Spinal cord (tissue), 10 donors: ENCODE results near the gene XPO6. TPM values are rescaled to one million over a fixed set of nuclear protein-coding genes. Genes with fewer than 3 reads are reported as not detected.
"Not testable (repeated sequence)": the region's sequence is repeated elsewhere in the genome, so short reads cannot be mapped to it uniquely, and the experiment has no call there.

ENCODE experiments used
- DNase-seq, 6 donors: peaks; one replicate each; pipeline versions ENCODE4 v3.0.0 to v3.0.0-alpha.2; 2013 to 2015; ENCODE audit warnings: low spot score in 6 of 6, low read depth in 4 of 6
- H3K27ac ChIP-seq: one replicate; pipeline ENCODE4 v1.5.1; 2013; ENCODE audit warnings: low read depth, low read length, control low read depth
- H3K27me3 ChIP-seq: one replicate; pipeline ENCODE4 v1.6.1; 2013; ENCODE audit warnings: low read length; ENCODE audit not compliant: control insufficient read depth, insufficient read depth
- H3K36me3 ChIP-seq: one replicate; pipeline ENCODE4 v1.6.1; 2013; ENCODE audit warnings: low read length; ENCODE audit not compliant: control insufficient read depth, insufficient read depth
- H3K4me1 ChIP-seq: one replicate; pipeline ENCODE4 v1.6.1; 2013; ENCODE audit warnings: low read length; ENCODE audit not compliant: control insufficient read depth, insufficient read depth
- H3K4me3 ChIP-seq: one replicate; pipeline ENCODE4 v1.5.1; 2013; ENCODE audit warnings: low read depth, low read length, control low read depth
- H3K9me3 ChIP-seq: one replicate; pipeline ENCODE4 v1.6.1; 2013; ENCODE audit warnings: low read length; ENCODE audit not compliant: control insufficient read depth, insufficient read depth
- WGBS: methylation state at CpG from one replicate; pipeline ENCODE4 v1.1.5; 2013; ENCODE audit warnings: missing lambda C conversion rate; ENCODE audit not compliant: insufficient coverage; 5-methylcytosine and 5-hydroxymethylcytosine counted together
- polyA plus RNA-seq, 2 donors: library from polyadenylated mRNA; unstranded; fragments of 120-200 nt; gene quantifications; one replicate each; pipeline ENCODE4 v1.2.1, GENCODE V29; 2013; ENCODE audit not compliant: insufficient read length in 2 of 2
- total RNA-seq, 2 donors: library from RNA; depleted of rRNA in 1 of 2; stranded (reverse); fragments of 120-200 nt in 1 of 2; fragments of >200 nt in 1 of 2; gene quantifications; one replicate each; pipeline versions ENCODE4 v1.2.3 to v1.2.4, GENCODE V29; 2013 to 2014
- donor health status: healthy.

The XPO6 gene
- total and polyA plus RNA-seq, 4 donors = 84.1 to 164 (median 116) TPM

DNA sequence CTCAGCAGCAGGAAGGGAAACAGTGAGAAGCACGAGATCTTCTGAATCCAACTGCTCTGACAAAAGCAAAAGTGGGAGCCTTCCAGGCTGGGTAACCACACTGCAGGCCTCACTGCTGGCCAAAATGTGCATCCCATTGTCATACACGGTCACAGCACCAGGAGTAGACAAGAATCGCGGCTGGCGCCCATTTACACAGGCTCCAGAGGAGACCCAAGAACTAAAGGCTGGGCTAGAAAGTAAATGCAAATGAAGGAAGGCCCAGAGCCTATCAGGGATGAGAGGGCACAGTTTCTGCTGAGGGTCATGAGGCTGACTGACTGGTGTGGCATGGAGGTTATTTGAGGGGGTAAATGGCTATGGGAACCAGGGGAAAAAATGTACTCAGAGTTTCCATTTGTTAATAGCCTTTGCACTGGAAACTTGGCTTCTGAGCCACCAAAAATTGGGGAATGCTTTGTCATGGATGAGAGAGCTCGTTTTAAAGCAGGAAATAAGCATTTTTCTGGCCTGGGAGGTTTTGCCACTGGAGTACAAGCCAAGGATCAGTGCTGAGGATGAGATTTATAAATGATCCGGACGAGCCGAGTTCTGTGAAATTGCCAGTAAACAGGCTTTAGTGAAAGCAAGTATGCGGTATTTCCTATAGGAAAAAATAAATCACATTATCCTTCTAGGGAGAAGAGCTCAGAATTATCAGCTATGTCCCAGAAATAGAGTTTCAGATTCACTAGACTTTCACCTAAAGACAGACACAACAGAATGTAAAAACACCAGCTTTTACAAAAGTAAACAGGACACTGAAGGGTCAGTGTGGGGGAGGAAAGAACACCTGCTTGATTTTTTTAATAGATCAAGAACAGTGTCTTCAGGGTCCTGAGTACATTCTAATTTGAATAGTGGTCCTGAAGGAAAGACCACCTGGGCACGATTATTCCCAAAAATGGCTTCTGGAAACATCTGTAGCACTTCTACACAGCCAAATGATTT, 81.4 kb downstream of the XPO6 start:
- no peaks in the 10 kb centered on the region for H3K9me3 ChIP-seq
- DNase-seq = no peak
- H3K27ac ChIP-seq = no peak overlapping the region
- H3K4me1 ChIP-seq = peaks cover 11% of the 10 kb centered on the region
- no peak overlapping the region for H3K4me3 ChIP-seq
- no peaks in the 10 kb centered on the region for H3K27me3 ChIP-seq
- 59% methylated on average over 6 of the region's 11 CpGs for WGBS
- H3K36me3 ChIP-seq = peaks cover 47% of the 10 kb centered on the region

- no peak overlapping the region for H3K27ac ChIP-seq
- DNase-seq = no peak
- no peaks in the 10 kb centered on the region for H3K27me3 ChIP-seq
- H3K36me3 ChIP-seq = peaks cover 52% of the 10 kb centered on the region
- no peak overlapping the region for H3K4me3 ChIP-seq
- H3K9me3 ChIP-seq = no peaks in the 10 kb centered on the region
- H3K4me1 ChIP-seq = peaks cover 11% of the 10 kb centered on the region
- 94% methylated on average over 13 of the region's 14 CpGs for WGBS
Observed at GRCh38 chr16:28126684-28127620, 84.8 kb downstream of the XPO6 start.

GRCh38 chr16:28125592-28125991, 86.2 kb downstream of the XPO6 start:
- no peak overlapping the region for H3K27ac ChIP-seq
- H3K4me3 ChIP-seq = no peak overlapping the region
- peaks cover 56% of the 10 kb centered on the region for H3K36me3 ChIP-seq
- H3K27me3 ChIP-seq = no peaks in the 10 kb centered on the region
- no peak for DNase-seq
- WGBS = 97% methylated on average over 16 of the region's 16 CpGs
- H3K9me3 ChIP-seq = no peaks in the 10 kb centered on the region
- H3K4me1 ChIP-seq = peaks cover 4% of the 10 kb centered on the region

DNA sequence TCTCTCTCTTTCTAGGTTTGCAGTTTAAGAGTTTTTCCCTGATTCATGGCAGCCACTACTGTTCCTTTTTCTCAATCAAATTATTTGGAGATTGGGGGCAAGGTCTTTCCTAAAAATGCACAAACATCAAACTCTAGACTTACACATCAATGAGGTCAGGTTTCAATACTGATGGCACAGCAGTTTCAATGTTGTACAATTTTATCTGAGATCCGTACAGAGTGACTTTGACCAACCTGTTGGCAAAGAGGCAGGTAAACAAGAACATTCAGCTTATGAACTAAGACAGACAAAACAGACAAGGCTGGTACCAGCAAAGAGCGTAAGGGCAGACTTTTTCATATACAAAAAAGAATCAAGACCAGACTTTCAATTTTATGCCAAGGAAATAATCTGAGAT, 90.2 kb downstream of the XPO6 start:
- no peak for DNase-seq
- no peaks in the 10 kb centered on the region for H3K27me3 ChIP-seq
- peaks cover 38% of the 10 kb centered on the region for H3K36me3 ChIP-seq
- H3K4me1 ChIP-seq = no peaks in the 10 kb centered on the region
- H3K4me3 ChIP-seq = no peak overlapping the region
- no peak overlapping the region for H3K27ac ChIP-seq
- 100% methylated on average over 1 of the region's 2 CpGs for WGBS
- no peaks in the 10 kb centered on the region for H3K9me3 ChIP-seq

GRCh38 chr16:28120754-28121153, 91.0 kb downstream of the XPO6 start:
- WGBS = 100% methylated on average over 3 of the region's 3 CpGs
- H3K9me3 ChIP-seq = no peaks in the 10 kb centered on the region
- H3K27me3 ChIP-seq = no peaks in the 10 kb centered on the region
- no peak overlapping the region for H3K4me3 ChIP-seq
- no peaks in the 10 kb centered on the region for H3K4me1 ChIP-seq
- H3K36me3 ChIP-seq = peaks cover 37% of the 10 kb centered on the region
- no peak overlapping the region for H3K27ac ChIP-seq
- no peak for DNase-seq

- DNase-seq = no peak
- Histone ChIP-seq H3K36me3 (peaks cover 28% of the 10 kb centered on the region), H3K4me1 (no peaks in the 10 kb centered on the region), H3K27ac (no peak overlapping the region), H3K27me3 (no peaks in the 10 kb centered on the region), H3K9me3 (no peaks in the 10 kb centered on the region), H3K4me3 (no peak overlapping the region)
- WGBS = no CpG with 5 or more reads among the region's 2 CpGs
Observed at GRCh38 chr16:28118637-28119036, 93.1 kb downstream of the XPO6 start.

DNA sequence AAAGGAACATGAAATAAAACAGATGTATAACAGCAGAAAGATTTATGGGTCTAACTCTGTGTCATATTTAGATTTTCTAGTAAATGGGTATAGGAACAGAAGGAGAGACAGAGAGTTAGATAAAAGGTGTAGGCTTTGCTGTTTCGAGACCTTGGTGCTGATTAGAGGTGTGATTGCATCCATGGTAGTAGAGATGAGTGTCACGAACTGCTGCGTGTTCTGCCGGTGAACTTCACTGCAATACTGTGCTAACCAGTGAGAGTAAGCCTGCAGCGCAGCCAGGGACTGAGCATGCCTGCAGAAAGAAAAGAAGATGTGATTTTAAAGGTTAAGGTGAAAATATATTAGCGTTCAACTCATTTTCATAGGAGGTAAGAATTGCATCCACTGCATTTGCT, 94.6 kb downstream of the XPO6 start:
- no peak for DNase-seq
- H3K36me3 ChIP-seq = peaks cover 35% of the 10 kb centered on the region
- H3K9me3 ChIP-seq = no peaks in the 10 kb centered on the region
- no peaks in the 10 kb centered on the region for H3K4me1 ChIP-seq
- H3K27me3 ChIP-seq = no peaks in the 10 kb centered on the region
- H3K27ac ChIP-seq = no peak overlapping the region
- 100% methylated on average over 3 of the region's 6 CpGs for WGBS
- no peak overlapping the region for H3K4me3 ChIP-seq

DNA sequence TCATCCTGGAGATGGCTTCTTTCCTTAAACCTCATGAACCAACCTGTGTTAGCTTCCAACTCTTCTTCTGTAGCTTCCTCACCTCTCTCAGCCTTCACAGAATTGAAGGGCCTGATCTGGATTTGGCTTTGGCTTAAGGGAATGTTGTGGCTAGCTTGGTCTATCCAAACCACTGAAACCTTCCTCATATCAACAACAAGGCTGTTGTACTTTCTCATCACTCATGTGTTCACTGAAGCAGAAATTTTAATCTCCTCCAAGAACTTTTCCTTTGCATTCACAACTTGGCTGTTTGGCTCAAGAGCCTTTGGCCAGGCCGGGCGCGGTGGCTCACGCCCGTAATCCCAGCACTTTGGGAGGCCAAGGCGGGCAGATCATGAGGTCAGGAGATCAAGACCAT, 95.9 kb downstream of the XPO6 start:
- peaks cover 36% of the 10 kb centered on the region for H3K36me3 ChIP-seq
- H3K27me3 ChIP-seq, DNase-seq: not testable (repeated sequence)

GRCh38 chr16:28112908-28113307, 98.9 kb downstream of the XPO6 start:
- H3K4me3 ChIP-seq = no peak overlapping the region
- WGBS = 91% methylated on average over 10 of the region's 10 CpGs
- peaks cover 36% of the 10 kb centered on the region for H3K36me3 ChIP-seq
- no peaks in the 10 kb centered on the region for H3K27me3 ChIP-seq
- no peak for DNase-seq
- H3K27ac ChIP-seq = no peak overlapping the region
- no peaks in the 10 kb centered on the region for H3K9me3 ChIP-seq
- no peaks in the 10 kb centered on the region for H3K4me1 ChIP-seq

More for the DNA sequence above, 95.9 kb downstream of the XPO6 start:
- H3K4me3 ChIP-seq, H3K4me1 ChIP-seq, H3K27ac ChIP-seq, H3K9me3 ChIP-seq: not testable (repeated sequence)
- 100% methylated on average over 6 of the region's 6 CpGs for WGBS
